CD4-positive, alpha-beta memory T cell (primary cell): ENCODE data around the gene NAV1. TPM values are rescaled to one million over a fixed set of nuclear protein-coding genes. Genes with fewer than 3 reads are reported as not detected.

Source experiments
- CTCF ChIA-PET: fragments of 350-600 bp; sonication (Branson Sonifier 250); formaldehyde crosslinking; loops from one replicate; lab custom pipeline; 2021; ENCODE audit warnings: inconsistent platforms; ENCODE audit not compliant: partially characterized antibody; lab: Charles Lee
- POLR2A ChIA-PET: fragments of 350-600 bp; sonication (Branson Sonifier 250); formaldehyde crosslinking; loops from one replicate; lab custom pipeline; 2021; ENCODE audit not compliant: partially characterized antibody; lab: Charles Lee
- DNase-seq, 5 donors: peaks; one replicate each; pipeline versions ENCODE4 v3.0.0 to v3.0.0-alpha.2; 2020 to 2022; ENCODE audit warnings: mixed read lengths in 1 of 5
- H3K27ac ChIP-seq: one replicate; pipeline ENCODE4 v1.7.0; 2013; ENCODE audit warnings: low read depth, low read length
- H3K27me3 ChIP-seq: 2 replicates; pipeline ENCODE4 v1.7.0; 2013; ENCODE audit warnings: mild to moderate bottlenecking, low read length, moderate library complexity; ENCODE audit not compliant: insufficient read depth
- H3K36me3 ChIP-seq: 2 replicates; pipeline ENCODE4 v1.7.0; 2013; ENCODE audit warnings: mild to moderate bottlenecking, low read length, moderate library complexity; ENCODE audit not compliant: insufficient read depth
- H3K4me1 ChIP-seq: 2 replicates; pipeline ENCODE4 v1.7.0; 2013; ENCODE audit warnings: mild to moderate bottlenecking, low read length, moderate library complexity; ENCODE audit not compliant: insufficient read depth
- H3K4me3 ChIP-seq, 2 donors: one replicate each; pipeline ENCODE4 v1.7.0; 2013; ENCODE audit warnings: low read length in 2 of 2, mild to moderate bottlenecking in 1 of 2
- H3K9me3 ChIP-seq, 2 donors: one replicate each; pipeline ENCODE4 v1.7.0; 2013; ENCODE audit warnings: low read length in 2 of 2, control low read depth in 1 of 2; ENCODE audit not compliant: control insufficient read depth in 1 of 2
- H3K27ac Mint-ChIP-seq, 7 donors: one replicate each; pipeline ENCODE4 v1.8.0; 2020 to 2021; ENCODE audit warnings: mixed read lengths in 7 of 7, mild to moderate bottlenecking in 6 of 7, inconsistent platforms in 3 of 7, moderate library complexity in 3 of 7
- H3K27me3 Mint-ChIP-seq, 2 donors: one replicate each; pipeline ENCODE4 v1.8.0; 2020 to 2021; ENCODE audit warnings: mixed read lengths in 2 of 2
- H3K36me3 Mint-ChIP-seq, 2 donors: one replicate each; pipeline ENCODE4 v1.8.0; 2020 to 2021; ENCODE audit warnings: mixed read lengths in 2 of 2, inconsistent platforms in 1 of 2, mild to moderate bottlenecking in 1 of 2
- H3K4me1 Mint-ChIP-seq, 4 donors: one replicate each; pipeline ENCODE4 v1.8.0; 2020 to 2021; ENCODE audit warnings: mixed read lengths in 4 of 4, mild to moderate bottlenecking in 1 of 4
- H3K4me3 Mint-ChIP-seq, 8 donors: one replicate each; pipeline ENCODE4 v1.8.0; 2020 to 2021; ENCODE audit warnings: mixed read lengths in 8 of 8, mild to moderate bottlenecking in 7 of 8, moderate library complexity in 6 of 8, inconsistent platforms in 3 of 8
- H3K9me3 Mint-ChIP-seq, 8 donors: one replicate each; pipeline ENCODE4 v1.8.0; 2020 to 2021; ENCODE audit warnings: mixed read lengths in 8 of 8, mild to moderate bottlenecking in 5 of 8, inconsistent platforms in 3 of 8, moderate library complexity in 1 of 8
- intact Hi-C: fragments of 100-400 bp; cut with micrococcal nuclease; formaldehyde crosslinking; loops from one replicate; pipeline ENCODE4 v1.15.1; 2023
- polyA plus RNA-seq, 2 donors: library from polyadenylated mRNA; unstranded; fragments of 300-500 nt; fragmentation: Illumina TruSeq; gene quantifications; one replicate each; pipeline ENCODE4 v1.2.3, GENCODE V29; 2021
- total RNA-seq, 2 experiments: library from RNA; stranded (reverse); gene quantifications; one replicate each; pipeline ENCODE4 v1.2.3, GENCODE V29; 2021

The NAV1 gene
- total and polyA plus RNA-seq, 4 experiments from 2014 or later = 0.29 to 4.7 (median 3.7) TPM

DNA sequence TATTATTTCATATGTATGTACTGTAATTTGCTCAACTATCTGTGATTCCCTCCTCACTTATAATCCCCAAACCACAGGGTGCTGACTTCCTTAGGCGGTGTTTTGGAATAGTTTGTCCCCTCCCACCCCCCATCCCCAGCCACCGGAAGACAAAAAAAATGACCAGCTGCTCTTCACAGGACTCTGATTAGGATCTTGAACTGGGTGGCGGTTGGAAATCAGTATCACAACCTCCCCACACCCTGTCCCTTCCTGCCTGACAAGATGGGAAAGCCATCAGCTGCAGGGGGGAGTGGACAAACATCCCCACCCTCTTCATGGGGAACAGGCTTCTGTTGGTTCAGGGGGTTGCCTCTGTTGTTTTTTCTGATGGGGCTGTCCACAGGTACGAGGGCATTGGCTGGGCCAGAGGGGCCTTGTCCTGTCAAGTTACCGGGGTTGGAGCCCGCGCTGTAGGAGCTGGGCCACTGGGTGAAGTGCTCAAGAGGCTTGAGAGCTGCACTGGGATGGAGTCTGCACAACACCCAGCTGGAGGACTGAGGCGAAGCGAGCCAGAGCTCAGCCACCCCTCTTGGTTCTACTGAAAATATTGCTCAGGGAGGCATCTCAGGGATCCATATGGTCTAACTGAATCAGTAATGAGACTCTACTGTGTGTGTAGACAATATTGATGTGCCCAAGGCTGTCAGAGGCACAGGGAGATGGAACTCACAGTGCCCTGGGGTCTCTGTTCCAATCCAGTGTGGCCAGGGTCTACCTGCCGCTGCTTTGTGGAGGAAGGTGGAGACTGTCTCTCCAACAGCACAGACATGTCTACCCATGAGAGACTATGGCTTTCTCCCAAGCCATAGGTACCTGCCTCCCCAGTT, 28.2 kb downstream of the NAV1 start:
- Histone ChIP-seq H3K4me3 (no peak overlapping the region), H3K36me3 (no peaks in the 10 kb centered on the region), H3K4me1 (no peaks in the 10 kb centered on the region), H3K27me3 (no peaks in the 10 kb centered on the region), H3K27ac (no peak overlapping the region), H3K9me3 (no peaks in the 10 kb centered on the region)
- Mint-ChIP-seq H3K9me3 (no peaks in the 10 kb centered on the region), H3K4me1 (no peaks in the 10 kb centered on the region), H3K27ac (no peak overlapping the region), H3K27me3 (no peaks in the 10 kb centered on the region), H3K4me3 (no peak overlapping the region), H3K36me3 (no peaks in the 10 kb centered on the region)
- intact Hi-C loops = no loop called here
- ChIA-PET CTCF (interaction anchor here (0.6 kb wide), 1 partner anchor 209 kb away, joined by 3 read pairs; no protein-coding TSS in a partner anchor), POLR2A (no interaction called here)
- no peak for DNase-seq

DNA sequence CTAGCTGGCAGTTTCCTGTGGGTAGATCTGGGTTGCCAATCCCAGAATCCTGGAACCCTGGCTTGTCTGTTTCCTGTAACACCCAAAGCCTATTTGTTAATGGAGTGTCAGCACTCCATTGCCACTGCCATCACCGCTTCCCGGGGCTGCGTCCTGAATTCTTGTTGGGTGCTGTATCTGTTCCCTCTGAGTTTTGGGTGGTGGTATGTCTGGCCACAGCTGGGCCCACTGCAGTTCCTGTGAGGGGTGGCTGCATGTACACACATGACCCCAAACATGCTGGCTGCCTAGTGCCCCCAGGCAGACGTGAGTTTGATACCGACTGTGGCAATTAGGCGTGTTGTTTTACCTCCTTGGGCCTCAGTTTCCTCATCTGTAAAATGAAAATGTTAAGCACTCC, 29.3 kb downstream of the NAV1 start:
- no peaks in the 10 kb centered on the region for H3K27me3 Mint-ChIP-seq
- CTCF ChIA-PET = no interaction called here
- intact Hi-C loops = no loop called here
- POLR2A ChIA-PET = no interaction called here
- peaks cover 5 to 7% (median 6%) of the 10 kb centered on the region in 4 donors for H3K4me1 Mint-ChIP-seq
- H3K36me3 Mint-ChIP-seq = no peaks in the 10 kb centered on the region
- H3K36me3 ChIP-seq = no peaks in the 10 kb centered on the region
- H3K27me3 ChIP-seq = no peaks in the 10 kb centered on the region
- DNase-seq = no peak
- no peaks in the 10 kb centered on the region for H3K9me3 ChIP-seq
- peaks cover 4% of the 10 kb centered on the region for H3K4me1 ChIP-seq
- no peak overlapping the region for H3K4me3 ChIP-seq
- no peak overlapping the region for H3K27ac ChIP-seq
- H3K9me3 Mint-ChIP-seq = no peaks in the 10 kb centered on the region
- H3K4me3 Mint-ChIP-seq = no peak overlapping the region
- H3K27ac Mint-ChIP-seq = peak overlapping the region in 1 of 7 donors; percentile 18

DNA sequence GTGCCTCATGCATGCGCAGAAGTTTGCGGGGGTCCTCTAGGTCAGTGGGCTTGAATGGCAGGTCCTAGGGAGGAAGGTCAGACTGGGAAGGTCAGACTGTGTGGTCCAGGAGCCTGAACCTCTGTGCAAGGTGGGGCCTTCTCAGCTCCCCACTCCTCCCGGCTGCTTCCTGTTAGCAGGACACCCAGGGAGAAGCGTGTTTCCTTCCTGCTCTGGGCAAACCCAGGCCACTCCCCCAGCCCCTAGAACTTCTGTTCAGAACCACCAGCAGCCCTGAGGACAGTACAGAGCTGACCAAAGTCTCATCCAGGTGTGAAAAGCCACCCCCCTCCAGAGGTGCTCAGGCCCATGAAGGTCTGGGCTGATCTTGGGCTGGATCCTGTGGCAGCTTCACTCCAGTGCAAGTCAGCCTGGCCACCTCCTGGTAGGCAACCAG, 29.9 kb downstream of the NAV1 start:
- H3K4me3 ChIP-seq = no peak overlapping the region
- POLR2A ChIA-PET = no interaction called here
- intact Hi-C loops = no loop called here
- no peaks in the 10 kb centered on the region for H3K36me3 ChIP-seq
- H3K36me3 Mint-ChIP-seq = no peaks in the 10 kb centered on the region
- H3K27ac ChIP-seq = no peak overlapping the region
- H3K27ac Mint-ChIP-seq = no peak overlapping the region
- H3K4me1 ChIP-seq = peaks cover 8% of the 10 kb centered on the region
- no peaks in the 10 kb centered on the region for H3K9me3 Mint-ChIP-seq
- no peaks in the 10 kb centered on the region for H3K9me3 ChIP-seq
- H3K27me3 ChIP-seq = no peaks in the 10 kb centered on the region
- DNase-seq = no peak
- H3K4me3 Mint-ChIP-seq = no peak overlapping the region
- no peaks in the 10 kb centered on the region for H3K27me3 Mint-ChIP-seq
- H3K4me1 Mint-ChIP-seq = peaks cover 8 to 12% (median 9%) of the 10 kb centered on the region in 4 donors
- CTCF ChIA-PET = interaction anchor here (1.5 kb wide), 1 partner anchor 9 kb away, joined by 14 read pairs; no protein-coding TSS in a partner anchor

DNA sequence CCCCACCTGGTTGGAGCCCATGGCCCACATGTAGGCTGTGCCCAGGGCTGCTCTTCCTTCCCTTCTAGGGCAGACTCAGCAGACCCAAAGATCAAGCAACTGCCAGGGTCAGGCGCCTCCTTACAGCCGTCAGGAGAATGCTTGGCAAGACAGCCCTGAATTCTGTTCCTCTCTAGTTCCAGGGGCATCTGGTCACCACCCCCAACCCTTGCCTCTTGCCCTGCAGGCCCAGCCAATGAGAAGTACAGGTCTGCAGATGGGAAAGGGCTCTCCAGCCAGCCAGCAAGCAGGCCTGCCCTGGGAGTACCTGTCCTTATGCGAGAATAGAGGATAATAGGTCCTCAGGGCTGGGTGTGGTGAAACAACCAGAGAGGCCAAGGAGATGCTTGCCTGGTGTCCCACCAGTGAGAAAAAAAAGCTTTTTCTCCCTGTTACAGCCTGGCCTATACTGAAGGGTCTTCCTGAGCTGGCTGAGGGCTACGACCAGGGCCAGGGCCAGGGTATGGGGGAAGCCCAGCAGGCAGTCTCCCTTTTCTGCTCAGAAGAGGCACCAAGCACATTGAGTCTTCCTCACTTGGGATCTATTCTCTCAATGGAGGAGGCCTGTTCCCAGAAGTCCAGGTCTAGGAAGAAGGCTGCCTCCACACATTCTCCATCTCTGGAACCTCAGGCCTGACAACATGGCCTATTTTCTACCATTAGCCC, 31.4 kb downstream of the NAV1 start:
- intact Hi-C loops = no loop called here
- H3K27ac Mint-ChIP-seq = no peak overlapping the region
- DNase-seq = no peak
- POLR2A ChIA-PET = no interaction called here
- Histone ChIP-seq H3K9me3 (no peaks in the 10 kb centered on the region), H3K4me3 (no peak overlapping the region), H3K4me1 (peaks cover 8% of the 10 kb centered on the region), H3K27me3 (no peaks in the 10 kb centered on the region), H3K36me3 (no peaks in the 10 kb centered on the region), H3K27ac (no peak overlapping the region)
- no peak overlapping the region for H3K4me3 Mint-ChIP-seq
- H3K4me1 Mint-ChIP-seq = peaks cover 8 to 12% (median 9%) of the 10 kb centered on the region in 4 donors
- H3K36me3 Mint-ChIP-seq = no peaks in the 10 kb centered on the region
- H3K27me3 Mint-ChIP-seq = no peaks in the 10 kb centered on the region
- CTCF ChIA-PET = interaction anchor here (1.1 to 1.5 kb wide), 2 partner anchors 10 to 11 kb away, joined by 3 to 14 read pairs; no protein-coding TSS in a partner anchor
- H3K9me3 Mint-ChIP-seq = no peaks in the 10 kb centered on the region

DNA sequence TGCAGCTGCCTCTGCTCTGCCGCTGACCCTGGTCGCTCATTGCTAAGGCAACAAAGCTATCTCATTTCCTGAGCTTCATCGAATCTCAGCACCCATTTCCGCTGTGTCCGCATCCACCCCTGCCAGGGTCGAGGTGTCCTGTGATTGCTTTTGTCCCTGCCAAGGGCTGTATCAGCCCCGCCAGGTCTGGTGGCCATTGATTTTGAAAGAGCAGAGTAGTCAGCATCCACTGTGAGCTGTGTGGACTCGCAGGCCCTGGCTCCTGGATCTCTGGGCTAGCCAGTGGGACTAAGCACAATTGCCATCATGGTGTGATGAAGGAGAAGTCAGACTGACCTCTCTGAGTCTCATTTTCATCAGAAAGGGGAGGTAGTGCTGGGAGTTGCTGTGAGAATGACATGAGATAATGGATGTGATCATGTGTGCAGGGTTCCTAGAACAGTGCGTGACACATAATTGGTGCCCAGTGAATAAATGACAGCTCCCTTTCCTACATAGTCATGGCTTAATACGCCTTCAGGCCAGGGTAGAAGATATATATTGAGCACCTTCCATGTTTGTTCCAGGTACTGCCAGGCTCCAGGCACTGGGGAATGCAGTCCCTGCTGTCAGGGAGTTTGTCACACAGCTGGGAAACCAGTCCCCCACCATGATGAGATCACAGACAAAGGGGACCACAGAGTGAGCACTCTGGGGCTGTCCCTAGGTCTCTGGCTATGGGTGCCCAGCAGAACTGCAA, 32.1 kb downstream of the NAV1 start:
- Mint-ChIP-seq H3K4me1 (peaks cover 8 to 12% (median 9%) of the 10 kb centered on the region in 4 donors), H3K27me3 (no peaks in the 10 kb centered on the region), H3K4me3 (no peak overlapping the region), H3K36me3 (no peaks in the 10 kb centered on the region), H3K27ac (no peak overlapping the region), H3K9me3 (no peaks in the 10 kb centered on the region)
- Histone ChIP-seq H3K9me3 (no peaks in the 10 kb centered on the region), H3K27me3 (no peaks in the 10 kb centered on the region), H3K27ac (no peak overlapping the region), H3K4me1 (peaks cover 8% of the 10 kb centered on the region), H3K4me3 (no peak overlapping the region), H3K36me3 (no peaks in the 10 kb centered on the region)
- DNase-seq = no peak
- ChIA-PET CTCF (interaction anchor here (1.1 to 1.2 kb wide), 2 partner anchors 9 to 12 kb away, joined by 3 read pairs; no protein-coding TSS in a partner anchor), POLR2A (no interaction called here)
- intact Hi-C loops = no loop called here

DNA sequence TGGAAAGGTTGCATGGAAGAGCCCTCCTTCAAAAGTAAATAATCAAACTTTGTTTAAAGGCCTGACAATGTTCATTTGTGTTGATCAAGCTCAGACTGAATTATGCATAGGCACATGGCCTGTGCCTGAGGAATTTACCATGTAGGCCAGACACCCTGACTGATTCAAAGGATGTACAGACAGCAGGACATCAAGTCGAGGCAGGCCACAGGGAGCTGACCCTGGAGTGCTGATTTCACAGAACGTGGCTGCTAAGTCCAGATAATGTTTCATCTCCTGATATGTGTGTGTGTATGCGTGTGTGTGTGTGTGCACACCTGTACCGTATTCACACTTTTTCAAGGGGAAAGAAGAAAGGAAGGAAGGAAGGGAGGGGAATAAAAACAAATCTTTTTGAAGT, 34.1 kb downstream of the NAV1 start:
- no peak for DNase-seq
- Histone ChIP-seq H3K27me3 (no peaks in the 10 kb centered on the region), H3K9me3 (no peaks in the 10 kb centered on the region), H3K27ac (no peak overlapping the region), H3K4me3 (no peak overlapping the region), H3K4me1 (peaks cover 8% of the 10 kb centered on the region), H3K36me3 (no peaks in the 10 kb centered on the region)
- no peaks in the 10 kb centered on the region for H3K36me3 Mint-ChIP-seq
- intact Hi-C loops = no loop called here
- ChIA-PET CTCF (interaction anchor here (1.7 kb wide), 1 partner anchor 11 kb away, joined by 3 read pairs; no protein-coding TSS in a partner anchor), POLR2A (no interaction called here)
- H3K9me3 Mint-ChIP-seq = peaks cover 4 to 6% (median 5%) of the 10 kb centered on the region in 8 donors
- H3K4me1 Mint-ChIP-seq = peaks cover 8 to 12% (median 9%) of the 10 kb centered on the region in 4 donors
- peak overlapping the region in 1 of 8 donors; percentile 1 for H3K4me3 Mint-ChIP-seq
- peak overlapping the region in 2 of 7 donors; percentile 12 to 50 for H3K27ac Mint-ChIP-seq
- peaks cover 3 to 4% of the 10 kb centered on the region in 2 donors for H3K27me3 Mint-ChIP-seq
